SH-SY5Y (cell line): ENCODE data around the gene ICAM2.
A peak's percentile ranks its signal among the peaks of the same experiment; 100 is the strongest.

Experiments
- GATA2 ChIP-seq: IDR thresholded peaks from 2 replicates; pipeline ENCODE4 v1.6.1; 2011; ENCODE audit warnings: mild to moderate bottlenecking, low read depth, low read length
- GATA3 ChIP-seq: IDR thresholded peaks from 2 replicates; pipeline ENCODE4 v1.6.1; 2011; ENCODE audit warnings: low read depth, mild to moderate bottlenecking, low read length, moderate library complexity

- TF ChIP-seq GATA2 (peak; percentile 96), GATA3 (no peak)
Measured at GRCh38 chr17:64006361-64007088, 13.9 kb downstream of the ICAM2 start.
